PC-9 (cell line): ENCODE data around the gene B9D1. TPM values are rescaled to one million over a fixed set of nuclear protein-coding genes. Genes with fewer than 3 reads are reported as not detected.

ENCODE experiments used
- BruUV-seq: library from RNA; stranded (reverse); fragments of 400-500 nt; replicated peaks from 2 replicates; lab custom pipeline; 2021; lab: Mats Ljungman, UMichigan
- CTCF ChIA-PET: fragments of 300-600 bp; sonication (Branson Sonifier 250); formaldehyde crosslinking; loops from one replicate; lab custom pipeline; 2022; ENCODE audit warnings: antibody characterized with exemption; lab: Charles Lee
- POLR2A ChIA-PET: fragments of 300-600 bp; sonication (Branson Sonifier 250); formaldehyde crosslinking; loops from one replicate; lab custom pipeline; 2022; ENCODE audit warnings: antibody characterized with exemption; ENCODE audit not compliant: unreplicated experiment; lab: Charles Lee
- DNase-seq, 2 experiments: peaks; one replicate each; pipeline versions ENCODE4 v3.0.0 to v3.0.0-alpha.2; 2015 to 2022; ENCODE audit warnings: mixed read lengths in 1 of 2
- H2AFZ ChIP-seq: fragments of 200-600 bp; sonication (generic); 2 replicates; pipeline ENCODE4 v1.8.1; 2017; ENCODE audit warnings: antibody characterized with exemption
- H3F3A ChIP-seq: fragments of 200-600 bp; sonication (generic); 2 replicates; pipeline ENCODE4 v1.8.1; 2017; ENCODE audit warnings: antibody characterized with exemption, mild to moderate bottlenecking, low read depth; ENCODE audit not compliant: insufficient read depth
- H3K27ac ChIP-seq: fragments of 200-600 bp; sonication (generic); 2 replicates; pipeline ENCODE4 v1.6.1; 2016; ENCODE audit warnings: mixed run types
- H3K27me3 ChIP-seq: fragments of 200-600 bp; sonication (generic); 2 replicates; pipeline ENCODE4 v1.6.1; 2016; ENCODE audit warnings: low read depth, mixed run types; ENCODE audit not compliant: insufficient read depth
- H3K36me3 ChIP-seq: fragments of 200-600 bp; sonication (generic); 2 replicates; pipeline ENCODE4 v1.6.1; 2016; ENCODE audit warnings: low read depth, mixed run types
- H3K4me1 ChIP-seq: fragments of 200-600 bp; sonication (generic); replicated peaks from 2 replicates; pipeline ENCODE4 v1.6.1; 2016; ENCODE audit warnings: mixed run types; ENCODE audit not compliant: insufficient read depth
- H3K4me2 ChIP-seq: fragments of 200-600 bp; sonication (generic); 2 replicates; pipeline ENCODE4 v1.6.1; 2017; ENCODE audit warnings: mixed run types
- H3K4me3 ChIP-seq: fragments of 200-600 bp; sonication (generic); 2 replicates; pipeline ENCODE4 v1.6.1; 2016; ENCODE audit warnings: mixed run types
- H3K79me2 ChIP-seq: fragments of 200-600 bp; sonication (generic); 2 replicates; pipeline ENCODE4 v1.6.1; 2017; ENCODE audit warnings: low read depth, mixed run types
- H3K9me2 ChIP-seq: fragments of 200-600 bp; sonication (generic); 2 replicates; pipeline ENCODE4 v1.8.1; 2017; ENCODE audit warnings: mild to moderate bottlenecking; ENCODE audit not compliant: insufficient read depth
- H3K9me3 ChIP-seq: fragments of 200-600 bp; sonication (generic); 2 replicates; pipeline ENCODE4 v1.8.1; 2016; ENCODE audit warnings: low read depth; ENCODE audit not compliant: insufficient read depth
- H4K20me1 ChIP-seq: fragments of 200-600 bp; sonication (generic); 2 replicates; pipeline ENCODE4 v1.8.1; 2017; ENCODE audit not compliant: insufficient read depth
- CTCF ChIP-seq: fragments of 200-600 bp; sonication (generic); conservative IDR thresholded peaks from 2 replicates; pipeline ENCODE4 v1.6.1; 2017; ENCODE audit warnings: mixed run types, antibody characterized with exemption, mild to moderate bottlenecking, moderate library complexity
- EZH2 ChIP-seq: fragments of 200-600 bp; sonication (generic); IDR thresholded peaks from 2 replicates; pipeline ENCODE4 v1.8.0; 2017; ENCODE audit warnings: antibody characterized with exemption, low read depth
- intact Hi-C: fragments of 100-400 bp; cut with micrococcal nuclease; formaldehyde crosslinking; loops from one replicate; pipeline ENCODE4 v1.10.0; 2022; ENCODE audit not compliant: unreplicated experiment
- total RNA-seq: library from RNA; stranded (reverse); gene quantifications from 2 replicates; pipeline ENCODE4 v1.2.3, GENCODE V29; 2021

B9D1 gene
- total RNA-seq, 1 experiment from 2014 or later, result 40.2 TPM

- Histone ChIP-seq H3K27ac (no peak overlapping the region), H3K79me2 (no peaks in the 10 kb centered on the region), H3F3A (peaks cover 20% of the 10 kb centered on the region), H3K4me1 (peaks cover 20% of the 10 kb centered on the region), H3K9me3 (no peaks in the 10 kb centered on the region), H3K36me3 (no peaks in the 10 kb centered on the region), H3K4me3 (no peak overlapping the region), H3K4me2 (no peak overlapping the region), H3K27me3 (no peaks in the 10 kb centered on the region), H2AFZ (no peak overlapping the region), H3K9me2 (no peaks in the 10 kb centered on the region), H4K20me1 (no peaks in the 10 kb centered on the region)
- POLR2A ChIA-PET, result no interaction called here
- no TSS peak for BruUV-seq
- TF ChIP-seq CTCF (no peak), EZH2 (no peak)
- intact Hi-C loops, result no loop called here
- no peak for DNase-seq
- CTCF ChIA-PET, result no interaction called here
These were observed 39.6 kb upstream of the B9D1 start for GRCh38 chr17:19402171-19402570.

DNA sequence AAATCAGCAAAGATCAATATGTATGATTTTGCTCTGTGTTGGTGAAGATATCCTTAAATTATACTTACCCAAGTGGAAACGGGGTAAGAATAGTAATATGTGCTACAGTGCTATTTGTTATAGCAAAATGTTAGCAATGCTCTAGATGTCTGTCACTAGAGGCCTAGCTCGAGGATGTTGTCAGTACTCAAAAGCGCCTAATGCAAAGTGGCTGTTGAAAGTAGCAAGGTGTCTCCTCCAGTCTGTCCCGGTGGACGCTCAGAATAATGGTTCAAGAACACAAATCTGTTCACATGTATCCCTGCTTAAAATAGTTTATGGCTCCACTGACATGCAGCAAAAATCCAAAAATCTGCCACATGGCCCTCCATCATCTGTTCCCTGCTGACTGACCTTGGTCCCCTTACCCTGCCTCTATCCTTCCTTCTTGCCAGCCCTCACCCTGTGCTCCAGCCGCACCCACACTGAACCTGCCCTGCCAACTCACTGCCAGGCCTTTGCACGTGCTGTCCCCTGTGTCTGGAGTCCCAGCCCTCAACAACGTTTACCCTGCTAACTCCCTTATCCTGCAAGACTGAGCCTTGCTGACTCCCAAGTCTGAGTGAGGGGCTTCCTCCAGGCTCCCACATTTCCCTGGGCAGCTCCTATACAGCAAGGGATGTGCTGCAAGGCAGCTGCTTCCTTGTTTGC, 38.9 kb upstream of the B9D1 start:
- H3K4me2 ChIP-seq, result no peak overlapping the region
- H4K20me1 ChIP-seq, result no peaks in the 10 kb centered on the region
- intact Hi-C loops, result no loop called here
- ChIA-PET CTCF (no interaction called here), POLR2A (no interaction called here)
- peaks cover 20% of the 10 kb centered on the region for H3F3A ChIP-seq
- no peak overlapping the region for H3K27ac ChIP-seq
- no peaks in the 10 kb centered on the region for H3K79me2 ChIP-seq
- no peaks in the 10 kb centered on the region for H3K27me3 ChIP-seq
- no TSS peak for BruUV-seq
- peaks cover 22% of the 10 kb centered on the region for H3K4me1 ChIP-seq
- DNase-seq, result no peak
- no peak overlapping the region for H3K4me3 ChIP-seq
- H2AFZ ChIP-seq, result no peak overlapping the region
- TF ChIP-seq CTCF, result no peak
- no peak for TF ChIP-seq EZH2
- no peaks in the 10 kb centered on the region for H3K9me2 ChIP-seq
- no peaks in the 10 kb centered on the region for H3K9me3 ChIP-seq
- no peaks in the 10 kb centered on the region for H3K36me3 ChIP-seq

- Histone ChIP-seq H3K79me2 (no peaks in the 10 kb centered on the region), H3K27ac (no peak overlapping the region), H3F3A (peaks cover 20% of the 10 kb centered on the region), H3K27me3 (no peaks in the 10 kb centered on the region), H3K4me2 (no peak overlapping the region), H3K9me3 (no peaks in the 10 kb centered on the region), H2AFZ (no peak overlapping the region), H3K36me3 (no peaks in the 10 kb centered on the region), H4K20me1 (no peaks in the 10 kb centered on the region), H3K4me3 (no peak overlapping the region), H3K9me2 (no peaks in the 10 kb centered on the region), H3K4me1 (peaks cover 22% of the 10 kb centered on the region)
- intact Hi-C loops, result no loop called here
- DNase-seq, result no peak
- ChIA-PET POLR2A (interaction anchor here (0.6 kb wide), 2 partner anchors 22 to 319 kb away, joined by 4 to 11 read pairs; partner anchors contain the start of gene MAPK7), CTCF (no interaction called here)
- BruUV-seq, result no TSS peak
- TF ChIP-seq CTCF (no peak), EZH2 (no peak)
These were observed 37.4 kb upstream of the B9D1 start for GRCh38 chr17:19399750-19400450.
